Osteoblast (primary cell): Measurements from ENCODE around the gene CDKAL1. TPM values are rescaled to one million over a fixed set of nuclear protein-coding genes. Genes with fewer than 3 reads are reported as not detected.

Source experiments
- DNase-seq: peaks from one replicate; pipeline ENCODE4 v3.0.0; 2011; ENCODE audit warnings: low spot score, mixed read lengths; ENCODE audit not compliant: insufficient read length; ENCODE audit errors: missing footprints
- H2AFZ ChIP-seq: 2 replicates; pipeline ENCODE4 v1.6.0; 2011; ENCODE audit warnings: mild to moderate bottlenecking, low read length
- H3K27ac ChIP-seq: 2 replicates; pipeline ENCODE4 v1.5.1; 2011; ENCODE audit warnings: mild to moderate bottlenecking, low read depth, low read length, moderate library complexity
- H3K27me3 ChIP-seq: 2 replicates; pipeline ENCODE4 v1.6.0; 2012; ENCODE audit warnings: mild to moderate bottlenecking, control low read depth, inconsistent platforms, low read length, moderate library complexity; ENCODE audit not compliant: insufficient read depth
- H3K36me3 ChIP-seq: 2 replicates; pipeline ENCODE4 v1.5.1; 2011; ENCODE audit warnings: mild to moderate bottlenecking, low read length, control low read depth, moderate library complexity; ENCODE audit not compliant: insufficient read depth
- H3K4me1 ChIP-seq: 2 replicates; pipeline ENCODE4 v1.5.1; 2011; ENCODE audit warnings: mild to moderate bottlenecking, low read length, control low read depth, moderate library complexity; ENCODE audit not compliant: insufficient read depth
- H3K4me2 ChIP-seq: 2 replicates; pipeline ENCODE4 v1.6.0; 2011; ENCODE audit warnings: mild to moderate bottlenecking, low read length; ENCODE audit not compliant: insufficient read depth
- H3K4me3 ChIP-seq: fragments of 200-600 bp; sonication (generic); 3 replicates; pipeline ENCODE4 v1.5.1; 2012; ENCODE audit warnings: mild to moderate bottlenecking, low read length, inconsistent platforms; ENCODE audit not compliant: insufficient read depth
- H3K79me2 ChIP-seq: 2 replicates; pipeline ENCODE4 v1.6.0; 2012; ENCODE audit warnings: mild to moderate bottlenecking, low read length, control low read depth, inconsistent platforms; ENCODE audit not compliant: insufficient read depth
- H3K9me3 ChIP-seq: 2 replicates; pipeline ENCODE4 v1.5.1; 2011; ENCODE audit warnings: low read depth, low read length, control low read depth
- H4K20me1 ChIP-seq: 2 replicates; pipeline ENCODE4 v1.6.0; 2012; ENCODE audit warnings: mild to moderate bottlenecking, low read length, control low read depth; ENCODE audit not compliant: insufficient read depth
- CTCF ChIP-seq: IDR thresholded peaks from 2 replicates; pipeline ENCODE4 v1.5.1; 2011; ENCODE audit warnings: mild to moderate bottlenecking, low read depth, low read length, moderate library complexity; ENCODE audit errors: extremely low read depth
- total RNA-seq: library from RNA; depleted of rRNA; stranded (reverse); fragments of >200 nt; gene quantifications from 2 replicates; pipeline ENCODE4 v1.2.3, GENCODE V29; 2012

Gene CDKAL1
- total RNA-seq, 1 donor = 18.5 TPM

GRCh38 chr6:20633566-20634340 is 99.5 kb downstream of the CDKAL1 start:
- Histone ChIP-seq H2AFZ (no peak overlapping the region), H3K4me1 (peaks cover 6% of the 10 kb centered on the region), H3K27me3 (no peaks in the 10 kb centered on the region), H3K36me3 (no peaks in the 10 kb centered on the region), H3K27ac (no peak overlapping the region), H3K4me2 (no peak overlapping the region), H3K4me3 (no peak overlapping the region), H4K20me1 (no peaks in the 10 kb centered on the region), H3K79me2 (peaks cover 2% of the 10 kb centered on the region), H3K9me3 (no peaks in the 10 kb centered on the region)
- no peak for DNase-seq
- no peak for TF ChIP-seq CTCF

- no peak overlapping the region for H2AFZ ChIP-seq
- no peak overlapping the region for H3K4me3 ChIP-seq
- H3K27ac ChIP-seq = no peak overlapping the region
- H3K36me3 ChIP-seq = no peaks in the 10 kb centered on the region
- no peak for DNase-seq
- no peak overlapping the region for H3K4me2 ChIP-seq
- no peak for TF ChIP-seq CTCF
- no peaks in the 10 kb centered on the region for H3K27me3 ChIP-seq
- H3K79me2 ChIP-seq = peaks cover 2% of the 10 kb centered on the region
- no peaks in the 10 kb centered on the region for H4K20me1 ChIP-seq
- H3K9me3 ChIP-seq = no peaks in the 10 kb centered on the region
- H3K4me1 ChIP-seq = no peaks in the 10 kb centered on the region
These were observed 104.9 kb downstream of the CDKAL1 start for GRCh38 chr6:20639161-20639560.

DNA sequence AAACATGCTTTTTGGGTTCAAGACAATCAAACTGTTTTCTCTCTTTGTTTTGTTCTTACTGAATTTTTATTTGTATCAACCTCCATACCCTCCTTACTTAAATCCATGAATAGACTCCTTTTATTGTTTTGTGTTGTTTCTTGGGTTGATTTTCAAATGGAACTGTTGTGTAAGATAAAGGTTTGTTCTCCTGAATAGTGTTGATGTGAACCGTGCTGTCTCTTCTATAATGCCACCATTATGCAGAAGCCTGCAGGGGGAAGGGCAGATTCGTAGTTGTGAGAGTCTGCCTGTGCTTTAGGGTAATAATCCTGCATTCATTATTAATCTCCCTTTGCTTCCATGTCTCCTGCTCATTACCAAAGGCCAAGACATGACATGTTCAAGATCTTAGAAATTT is 105.9 kb downstream of the CDKAL1 start:
- Histone ChIP-seq H3K79me2 (no peaks in the 10 kb centered on the region), H2AFZ (no peak overlapping the region), H3K4me1 (peaks cover 7% of the 10 kb centered on the region), H3K9me3 (no peaks in the 10 kb centered on the region), H3K4me2 (no peak overlapping the region), H3K27ac (no peak overlapping the region), H3K27me3 (no peaks in the 10 kb centered on the region), H3K4me3 (no peak overlapping the region), H4K20me1 (no peaks in the 10 kb centered on the region), H3K36me3 (no peaks in the 10 kb centered on the region)
- DNase-seq = peak; percentile 36
- no peak for TF ChIP-seq CTCF

- no peak overlapping the region for H3K4me2 ChIP-seq
- H3K79me2 ChIP-seq = no peaks in the 10 kb centered on the region
- H3K4me3 ChIP-seq = no peak overlapping the region
- no peak for DNase-seq
- no peaks in the 10 kb centered on the region for H3K9me3 ChIP-seq
- no peaks in the 10 kb centered on the region for H4K20me1 ChIP-seq
- no peaks in the 10 kb centered on the region for H3K36me3 ChIP-seq
- H3K27ac ChIP-seq = no peak overlapping the region
- H3K4me1 ChIP-seq = peaks cover 9% of the 10 kb centered on the region
- no peak for TF ChIP-seq CTCF
- H3K27me3 ChIP-seq = no peaks in the 10 kb centered on the region
- H2AFZ ChIP-seq = no peak overlapping the region
These were observed 108.2 kb downstream of the CDKAL1 start for GRCh38 chr6:20642441-20642840.
